A549 (cell line): ENCODE measurements around the gene PNLIPRP1. TPM values are rescaled to one million over a fixed set of nuclear protein-coding genes. Genes with fewer than 3 reads are reported as not detected.

ENCODE experiments used
- ATAC-seq, 2 experiments: fragments of 200-7000 bp in 1 of 2; fragments of >200 bp in 1 of 2; cut with Nextera tagmentation in 1 of 2; cut with Tn5 transposase in 1 of 2; 3 replicates each; pipeline versions ENCODE4 v1.8.0 to v1.9.1; 2018 to 2020; ENCODE audit warnings: mild to moderate bottlenecking in 1 of 2, moderate library complexity in 1 of 2
- CTCF ChIA-PET: fragments of 300-600 bp; sonication (Branson Sonifier 250); formaldehyde crosslinking; extraction: SDS; loops from one replicate; lab custom pipeline; 2021; ENCODE audit warnings: antibody characterized with exemption, inconsistent platforms; lab: Yijun Ruan, JAX
- POLR2A ChIA-PET: fragments of 350-600 bp; formaldehyde crosslinking; extraction: SDS; loops from one replicate; lab custom pipeline; 2021; ENCODE audit warnings: antibody characterized with exemption, inconsistent platforms; lab: Yijun Ruan, JAX
- DNase-seq, 2 experiments: peaks; one replicate each; pipeline versions ENCODE4 v3.0.0 to v3.0.0-alpha.2; 2011 to 2016; ENCODE audit warnings: low read depth in 1 of 2, low spot score in 1 of 2
- FAIRE-seq: peaks from 2 replicates; lab custom pipeline; 2011; peaks lifted over from hg19 to GRCh38; lab: Jason Lieb, UNC
- H3K27ac ChIP-seq, 2 experiments: fragments of >200 bp; sonication (Bioruptor Twin); formaldehyde crosslinking; 3 replicates each; pipeline ENCODE4 v1.5.1; 2016 to 2017
- H3K4me1 ChIP-seq: fragments of >200 bp; sonication (Bioruptor Twin); formaldehyde crosslinking; 3 replicates; pipeline ENCODE4 v1.6.1; 2016
- H3K4me2 ChIP-seq: fragments of >200 bp; sonication (Bioruptor Twin); formaldehyde crosslinking; 3 replicates; pipeline ENCODE4 v1.6.1; 2016
- H3K4me3 ChIP-seq: fragments of >200 bp; sonication (Bioruptor Twin); formaldehyde crosslinking; 3 replicates; pipeline ENCODE4 v1.5.1; 2016
- H3K9me3 ChIP-seq: fragments of >200 bp; sonication (Bioruptor Twin); formaldehyde crosslinking; 3 replicates; pipeline ENCODE4 v1.6.1; 2016
- CEBPB ChIP-seq, 2 experiments: fragments of >200 bp in 1 of 2; sonication (Bioruptor Twin) in 1 of 2; formaldehyde crosslinking in 1 of 2; IDR thresholded peaks; 2 replicates each; pipeline ENCODE4 v1.6.1; 2012 to 2016
- CHD4 ChIP-seq: fragments of 200-600 bp; sonication (generic); IDR thresholded peaks from 2 replicates; pipeline ENCODE4 v1.6.1; 2016; ENCODE audit warnings: antibody characterized with exemption, mild to moderate bottlenecking, borderline replicate concordance
- FOSL2 ChIP-seq, 2 experiments: fragments of 450-650 bp in 1 of 2; fragments of >200 bp in 1 of 2; sonication (Bioruptor Twin) in 1 of 2; formaldehyde crosslinking; IDR thresholded peaks; 2 replicates each; pipeline versions ENCODE4 v1.5.0 to v1.6.1; 2016 to 2020; ENCODE audit warnings: mild to moderate bottlenecking in 1 of 2, moderate library complexity in 1 of 2
- HDAC2 ChIP-seq: fragments of 200-600 bp; sonication (generic); IDR thresholded peaks from 2 replicates; pipeline ENCODE4 v1.6.1; 2016
- HEYL ChIP-seq: fragments of 250-450 bp; sonication (Bioruptor Pico); IDR thresholded peaks from 2 replicates; pipeline ENCODE4 v1.8.0; 2021; ENCODE audit warnings: mild to moderate bottlenecking, moderate library complexity
- HMGXB4 ChIP-seq: fragments of 250-450 bp; sonication (Bioruptor Pico); IDR thresholded peaks from 2 replicates; pipeline ENCODE4 v1.5.0; 2021; ENCODE audit warnings: mild to moderate bottlenecking, moderate library complexity, borderline replicate concordance
- JUNB ChIP-seq: fragments of >200 bp; sonication (Bioruptor Twin); formaldehyde crosslinking; IDR thresholded peaks from 2 replicates; pipeline ENCODE4 v1.6.1; 2016
- KDM1A ChIP-seq: fragments of 200-600 bp; sonication (generic); IDR thresholded peaks from 2 replicates; pipeline ENCODE4 v1.6.1; 2016; ENCODE audit warnings: low read depth, mild to moderate bottlenecking
- MAFK ChIP-seq: fragments of 450-650 bp; IDR thresholded peaks from 2 replicates; pipeline ENCODE4 v1.6.1; 2014; ENCODE audit not compliant: partially characterized antibody
- MYC ChIP-seq: IDR thresholded peaks from 2 replicates; pipeline ENCODE4 v1.6.1; 2012; ENCODE audit warnings: mild to moderate bottlenecking, inconsistent platforms, low read length, improper control_type of control experiment, borderline replicate concordance
- POLR2A ChIP-seq: IDR thresholded peaks from 2 replicates; pipeline ENCODE4 v1.6.1; 2012; ENCODE audit warnings: mild to moderate bottlenecking, low read length
- POLR2AphosphoS2 ChIP-seq: conservative IDR thresholded peaks from 2 replicates; pipeline ENCODE4 v1.6.1; 2012; ENCODE audit warnings: low read length, improper control_type of control experiment, inconsistent platforms
- RARB ChIP-seq: fragments of 250-450 bp; sonication (Bioruptor Pico); IDR thresholded peaks from 2 replicates; pipeline ENCODE4 v1.8.0; 2021; ENCODE audit warnings: mild to moderate bottlenecking, moderate library complexity
- RCOR1 ChIP-seq: fragments of 150-350 bp; IDR thresholded peaks from 2 replicates; pipeline ENCODE4 v1.6.1; 2014; ENCODE audit warnings: antibody characterized with exemption, low read length, low read depth
- REST ChIP-seq: fragments of 200-600 bp; sonication (generic); IDR thresholded peaks from 2 replicates; pipeline ENCODE4 v1.6.1; 2016; ENCODE audit warnings: antibody characterized with exemption, mild to moderate bottlenecking, moderate library complexity
- RNF2 ChIP-seq: fragments of 200-600 bp; sonication (generic); IDR thresholded peaks from 2 replicates; pipeline ENCODE4 v1.6.1; 2016; ENCODE audit warnings: low read depth, mild to moderate bottlenecking, antibody characterized with exemption, moderate library complexity, borderline replicate concordance
- SREBF2 ChIP-seq: fragments of 450-650 bp; IDR thresholded peaks from 2 replicates; pipeline ENCODE4 v1.6.1; 2014; ENCODE audit warnings: mild to moderate bottlenecking, moderate library complexity
- ZC3H11A ChIP-seq: fragments of 450-650 bp; IDR thresholded peaks from 2 replicates; pipeline ENCODE4 v1.6.1; 2014; ENCODE audit warnings: antibody characterized with exemption, mild to moderate bottlenecking
- ZNF302 ChIP-seq: fragments of 250-450 bp; sonication (Bioruptor Pico); IDR thresholded peaks from 2 replicates; pipeline ENCODE4 v1.9.0; 2021; ENCODE audit warnings: inconsistent platforms, mild to moderate bottlenecking, moderate library complexity
- WGBS: methylation state at CpG from one replicate; pipeline ENCODE4 v1.1.6; 2017; ENCODE audit errors: missing lambda C conversion rate; 5-methylcytosine and 5-hydroxymethylcytosine counted together
- polyA plus RNA-seq, 4 experiments: library from polyadenylated mRNA; depleted of rRNA in 3 of 4; stranded (reverse); fragments of >200 nt; fragmentation: RNase III in 1 of 4; extraction: RNeasy Plus Mini Kit Qiagen cat#74134 plus additional on column Dnase treatment in 1 of 4; gene quantifications; 2 replicates in 3 of 4; 3 replicates in 1 of 4; pipeline ENCODE4 v1.2.3, GENCODE V29; 2011 to 2017
- TF ChIP-seq, protein P1 (sequence below): fragments of 250-450 bp; sonication (Bioruptor Pico); IDR thresholded peaks from 2 replicates; pipeline ENCODE4 v1.5.0; 2020; ENCODE audit warnings: low read depth, mild to moderate bottlenecking, moderate library complexity

The PNLIPRP1 gene
- polyA plus RNA-seq, 2 of the 4 experiments (the other 2 are of a cell fraction), result not detected

- ChIA-PET CTCF (no interaction called here), POLR2A (no interaction called here)
- Histone ChIP-seq H3K4me3 (no peak overlapping the region), H3K27ac (no peak overlapping the region), H3K9me3 (no peaks in the 10 kb centered on the region), H3K4me1 (no peaks in the 10 kb centered on the region), H3K4me2 (no peak overlapping the region)
- DNase-seq, result no peak
- FAIRE-seq, result no peak
- no peak for ATAC-seq
- 51% methylated on average over 8 of the region's 8 CpGs for WGBS
- TF ChIP-seq RNF2 (no peak), MYC (no peak), MAFK (peak; percentile 98), CEBPB (IDR thresholded peaks at IDR 0.05) (no peak)
- TF ChIP-seq, all 56 proteins: peak for 1
Measured at GRCh38 chr10:116565534-116565933, 25.2 kb upstream of the PNLIPRP1 start.

DNA sequence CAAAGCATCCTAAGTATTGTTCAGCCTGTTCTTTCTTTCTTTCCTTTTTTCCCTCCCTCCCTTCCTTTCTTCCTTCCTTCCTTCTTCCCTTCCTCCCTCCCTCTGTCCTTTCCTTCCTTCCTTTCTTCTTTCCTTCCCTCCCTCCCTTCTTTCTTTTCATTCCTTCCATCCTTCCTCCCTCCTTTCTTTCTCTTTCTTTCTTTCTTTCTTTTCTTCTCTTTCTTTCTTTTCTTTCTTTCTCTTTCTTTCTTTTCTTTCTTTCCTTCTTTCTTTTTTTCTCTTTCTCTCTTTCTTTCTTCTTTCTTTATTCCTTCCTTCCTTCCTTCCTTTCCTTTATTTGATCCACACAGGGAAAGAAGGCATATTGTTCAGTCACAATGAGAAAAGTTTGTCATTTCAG lies 23.8 kb upstream of the PNLIPRP1 start:
- Histone ChIP-seq H3K9me3 (no peaks in the 10 kb centered on the region), H3K27ac (no peak overlapping the region), H3K4me2 (no peak overlapping the region), H3K4me1 (no peaks in the 10 kb centered on the region), H3K4me3 (no peak overlapping the region)
- no peak for FAIRE-seq
- DNase-seq, result no peak
- no peak for ATAC-seq
- CTCF ChIA-PET, result no interaction called here
- POLR2A ChIA-PET, result no interaction called here
- TF ChIP-seq HMGXB4 (CRISPR knock-in tag) (no peak), KDM1A (no peak), FOSL2 (IDR thresholded peaks at IDR 0.05) (no peak), FOSL2 (CRISPR knock-in tag; IDR thresholded peaks at IDR 0.05) (no peak), SREBF2 (no peak), POLR2AphosphoS2 (no peak), HEYL (CRISPR knock-in tag) (no peak), CHD4 (no peak), ZC3H11A (no peak), HDAC2 (no peak), REST (no peak), ZNF302 (no peak), POLR2A (no peak), RCOR1 (no peak), RARB (no peak), JUNB (no peak), MYC (no peak)
- TF ChIP-seq, protein P1, sequence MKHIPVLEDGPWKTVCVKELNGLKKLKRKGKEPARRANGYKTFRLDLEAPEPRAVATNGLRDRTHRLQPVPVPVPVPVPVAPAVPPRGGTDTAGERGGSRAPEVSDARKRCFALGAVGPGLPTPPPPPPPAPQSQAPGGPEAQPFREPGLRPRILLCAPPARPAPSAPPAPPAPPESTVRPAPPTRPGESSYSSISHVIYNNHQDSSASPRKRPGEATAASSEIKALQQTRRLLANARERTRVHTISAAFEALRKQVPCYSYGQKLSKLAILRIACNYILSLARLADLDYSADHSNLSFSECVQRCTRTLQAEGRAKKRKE, result no peak
